ENCODE results near the gene LYZ. TPM values are rescaled to one million over a fixed set of nuclear protein-coding genes. Genes with fewer than 3 reads are reported as not detected.

The LYZ gene
- total RNA-seq, 1 donor from 2014 or later, result under 0.01 TPM

DNA sequence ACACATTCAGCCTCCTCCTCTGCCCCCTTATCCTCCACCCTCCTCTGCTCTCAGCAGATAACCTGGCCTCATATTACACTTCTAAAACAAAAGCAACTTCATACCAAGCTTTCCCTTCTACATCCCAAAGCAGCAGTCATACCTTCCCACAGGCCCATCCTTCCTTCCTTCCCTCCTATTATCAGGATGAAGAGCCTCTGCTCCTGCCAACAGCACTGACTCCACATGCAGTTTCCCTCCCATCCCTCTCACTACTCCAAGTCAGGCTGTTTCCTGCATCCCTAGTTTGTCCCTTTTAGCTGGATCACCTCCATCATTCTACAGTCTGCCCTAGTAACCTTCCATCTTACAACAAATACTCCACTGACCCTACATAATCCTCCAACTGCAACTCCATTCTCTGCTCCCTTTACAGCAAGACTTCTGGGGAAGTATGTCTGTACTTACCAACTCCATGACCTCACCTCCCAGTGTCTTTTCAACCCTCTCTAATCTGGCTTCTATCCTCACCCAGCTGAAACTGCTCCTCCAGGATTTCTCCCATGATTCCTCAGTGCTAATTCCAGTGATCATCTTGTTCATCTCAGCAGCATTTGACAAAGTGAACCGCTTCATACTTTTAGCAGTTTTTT lies 6.5 kb downstream of the LYZ start:
- H3K36me3 ChIP-seq (ENCODE audit: control insufficient read depth, insufficient read depth, low read length), result no peaks in the 10 kb centered on the region
- no peak for DNase-seq (ENCODE audit: low read depth)
- peak; percentile 32 for FAIRE-seq
- no peaks in the 10 kb centered on the region for H3K27me3 ChIP-seq (ENCODE audit: control insufficient read depth, insufficient read depth, low read length)
- H3K4me3 ChIP-seq (ENCODE audit: low read depth, low read length), result no peak overlapping the region
- TF ChIP-seq, protein P1, sequence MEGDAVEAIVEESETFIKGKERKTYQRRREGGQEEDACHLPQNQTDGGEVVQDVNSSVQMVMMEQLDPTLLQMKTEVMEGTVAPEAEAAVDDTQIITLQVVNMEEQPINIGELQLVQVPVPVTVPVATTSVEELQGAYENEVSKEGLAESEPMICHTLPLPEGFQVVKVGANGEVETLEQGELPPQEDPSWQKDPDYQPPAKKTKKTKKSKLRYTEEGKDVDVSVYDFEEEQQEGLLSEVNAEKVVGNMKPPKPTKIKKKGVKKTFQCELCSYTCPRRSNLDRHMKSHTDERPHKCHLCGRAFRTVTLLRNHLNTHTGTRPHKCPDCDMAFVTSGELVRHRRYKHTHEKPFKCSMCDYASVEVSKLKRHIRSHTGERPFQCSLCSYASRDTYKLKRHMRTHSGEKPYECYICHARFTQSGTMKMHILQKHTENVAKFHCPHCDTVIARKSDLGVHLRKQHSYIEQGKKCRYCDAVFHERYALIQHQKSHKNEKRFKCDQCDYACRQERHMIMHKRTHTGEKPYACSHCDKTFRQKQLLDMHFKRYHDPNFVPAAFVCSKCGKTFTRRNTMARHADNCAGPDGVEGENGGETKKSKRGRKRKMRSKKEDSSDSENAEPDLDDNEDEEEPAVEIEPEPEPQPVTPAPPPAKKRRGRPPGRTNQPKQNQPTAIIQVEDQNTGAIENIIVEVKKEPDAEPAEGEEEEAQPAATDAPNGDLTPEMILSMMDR (IDR thresholded peaks at IDR 0.05; ENCODE audit: insufficient read depth, low read length, severe bottlenecking), result no peak

DNA sequence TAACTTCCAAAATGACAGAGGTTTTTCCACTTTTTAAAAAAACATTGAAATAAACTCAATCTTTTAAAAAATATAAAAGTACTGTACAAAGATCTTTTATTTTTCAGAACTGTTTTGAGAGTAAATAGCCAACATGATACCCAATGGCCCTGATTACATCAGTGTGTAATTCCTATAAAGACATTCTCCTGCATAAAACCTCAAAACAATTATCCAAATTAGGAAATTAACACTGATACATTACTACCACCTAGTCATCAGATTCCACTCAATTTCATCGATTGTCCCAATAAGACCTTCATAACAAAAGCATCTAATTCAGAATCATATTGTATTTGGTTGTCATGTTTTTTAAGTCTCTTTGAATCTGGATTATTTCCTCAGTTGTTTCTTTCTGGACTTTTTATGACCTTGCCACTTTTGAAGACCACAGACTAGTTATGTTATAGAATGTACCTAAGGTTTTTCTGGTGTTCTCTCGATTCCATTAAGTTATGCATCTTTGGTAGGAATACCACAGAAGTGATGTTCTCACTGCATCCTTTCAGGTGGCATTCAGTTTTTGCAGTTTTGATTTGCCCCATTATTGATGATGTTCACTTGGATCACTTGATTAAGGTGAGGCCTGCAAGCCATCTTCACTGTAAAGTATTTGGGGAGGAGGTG lies 7.3 kb downstream of the LYZ start:
- H3K27me3 ChIP-seq (ENCODE audit: control insufficient read depth, insufficient read depth, low read length), result no peaks in the 10 kb centered on the region
- no peak overlapping the region for H3K4me3 ChIP-seq (ENCODE audit: low read depth, low read length)
- no peak for FAIRE-seq
- TF ChIP-seq, protein P1 (IDR thresholded peaks at IDR 0.05; ENCODE audit: insufficient read depth, low read length, severe bottlenecking), result no peak
- no peak for DNase-seq (ENCODE audit: low read depth)
- H3K36me3 ChIP-seq (ENCODE audit: control insufficient read depth, insufficient read depth, low read length), result no peaks in the 10 kb centered on the region

DNA sequence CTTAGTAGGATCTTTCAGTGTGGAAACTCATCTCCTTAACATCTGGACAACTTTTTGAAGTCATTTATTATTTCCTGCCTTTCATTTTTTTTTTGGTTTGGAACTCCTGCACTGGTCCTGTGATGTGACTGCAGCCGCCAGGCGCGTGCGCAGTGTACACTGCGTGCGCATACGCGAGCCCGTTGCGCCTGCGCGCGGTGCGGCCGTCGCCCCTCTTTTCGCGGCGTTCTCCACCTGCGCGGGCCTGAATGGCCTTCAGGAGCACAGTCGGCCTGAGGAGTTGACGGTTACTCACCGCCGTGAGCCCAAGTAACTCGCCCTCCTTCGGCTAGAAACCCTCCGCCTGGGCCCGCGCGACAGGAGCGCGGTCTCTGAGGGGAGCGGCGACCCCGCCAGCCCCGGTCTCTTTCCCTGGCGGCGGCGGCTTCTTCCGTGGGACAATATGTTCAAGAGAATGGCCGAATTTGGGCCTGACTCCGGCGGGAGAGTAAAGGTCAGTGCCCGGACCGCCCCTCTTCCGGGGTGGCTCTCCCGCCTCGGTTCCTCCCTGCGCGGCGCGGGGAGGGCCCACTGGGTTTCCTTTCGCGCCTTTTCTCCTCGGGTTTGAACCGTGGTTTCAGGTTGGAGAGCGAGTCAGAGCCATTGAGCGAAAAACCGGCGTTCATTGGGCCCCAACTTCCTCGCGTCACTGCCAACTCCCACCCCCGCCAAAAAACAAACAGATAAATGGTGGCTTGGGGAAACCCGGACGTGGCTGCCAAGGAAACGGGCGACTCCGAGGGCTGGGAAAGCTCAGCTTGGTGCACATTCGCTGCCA lies 11.6 kb downstream of the LYZ start, which contains the start of gene YEATS4:
YEATS4 (plus strand) TSS at position 213 of the 817 bp plus-strand sequence; CDS start at position 443, 230 bp downstream.
- TF ChIP-seq, protein P1 (IDR thresholded peaks at IDR 0.05; ENCODE audit: insufficient read depth, low read length, severe bottlenecking), result no peak
- Histone ChIP-seq H3K27me3 (ENCODE audit: control insufficient read depth, insufficient read depth, low read length) (no peaks in the 10 kb centered on the region), H3K36me3 (ENCODE audit: control insufficient read depth, insufficient read depth, low read length) (no peaks in the 10 kb centered on the region), H3K4me3 (ENCODE audit: low read depth, low read length) (peak within 1 kb of the TSS; percentile 93)
- peak; percentile 82 for DNase-seq (ENCODE audit: low read depth)
- no peak for FAIRE-seq

DNA sequence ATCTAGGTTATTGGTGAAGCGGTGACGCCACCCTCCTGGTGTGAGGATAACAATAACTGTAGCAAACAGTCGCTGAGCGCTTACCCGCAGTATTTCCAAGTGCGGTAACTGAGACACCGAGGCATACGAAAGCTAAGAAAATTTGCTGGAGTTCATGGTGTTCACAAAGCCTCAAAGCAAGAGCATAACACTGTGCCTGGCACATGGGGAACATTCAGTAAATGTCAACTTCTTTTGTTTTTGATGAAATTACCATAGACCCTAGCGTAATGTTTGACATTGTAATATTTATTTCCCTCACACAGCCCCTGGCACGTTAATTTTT lies 12.1 kb downstream of the LYZ start:
- FAIRE-seq (no peak), DNase-seq (ENCODE audit: low read depth) (no peak)
- H3K4me3 ChIP-seq (ENCODE audit: low read depth, low read length), result peak overlapping the region; percentile 93
- no peaks in the 10 kb centered on the region for H3K27me3 ChIP-seq (ENCODE audit: control insufficient read depth, insufficient read depth, low read length)
- H3K36me3 ChIP-seq (ENCODE audit: control insufficient read depth, insufficient read depth, low read length), result no peaks in the 10 kb centered on the region
- TF ChIP-seq, protein P1 (IDR thresholded peaks at IDR 0.05; ENCODE audit: insufficient read depth, low read length, severe bottlenecking), result no peak

DNA sequence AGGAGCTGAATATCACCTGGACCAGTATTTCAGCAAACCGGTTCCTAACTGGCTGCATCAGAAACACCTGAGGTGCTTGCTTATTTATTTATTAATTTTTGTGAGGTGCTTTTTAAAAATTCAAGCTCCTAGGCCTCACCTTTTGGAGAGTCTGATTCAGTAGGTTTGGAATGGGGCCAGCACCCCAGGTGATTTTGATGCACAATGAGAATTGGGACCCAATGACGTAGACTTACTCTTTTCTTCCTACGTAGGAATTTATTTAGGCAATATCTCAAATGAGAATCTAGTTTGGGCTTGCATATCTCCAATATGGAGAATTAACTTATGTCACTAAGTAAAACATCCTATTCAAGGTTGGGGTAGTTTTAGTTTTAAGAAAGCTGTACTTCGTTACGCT lies 18.6 kb downstream of the LYZ start:
- TF ChIP-seq, protein P1 (IDR thresholded peaks at IDR 0.05; ENCODE audit: insufficient read depth, low read length, severe bottlenecking), result no peak
- Histone ChIP-seq H3K36me3 (ENCODE audit: control insufficient read depth, insufficient read depth, low read length) (peaks cover 3% of the 10 kb centered on the region), H3K4me3 (ENCODE audit: low read depth, low read length) (no peak overlapping the region), H3K27me3 (ENCODE audit: control insufficient read depth, insufficient read depth, low read length) (no peaks in the 10 kb centered on the region)
- DNase-seq (ENCODE audit: low read depth), result peak; percentile 85
- FAIRE-seq, result no peak

Data from bronchial epithelial cell (primary cell).